WTC11 (cell line): ENCODE data around the gene PZP.

Experiments
- CTCF ChIP-seq: fragments of 200-600 bp; IDR thresholded peaks from 2 replicates; pipeline ENCODE4 v1.8.0; 2022; ENCODE audit warnings: antibody characterized with exemption
- E2F5 ChIP-seq: sonication (generic); formaldehyde crosslinking; IDR thresholded peaks from 2 replicates; pipeline ENCODE4 v1.8.1; 2022; ENCODE audit warnings: mild to moderate bottlenecking, moderate library complexity, missing genetic modification reagents
- FOXJ3 ChIP-seq: sonication (generic); formaldehyde crosslinking; IDR thresholded peaks from 2 replicates; pipeline ENCODE4 v1.9.0; 2021; ENCODE audit warnings: missing genetic modification reagents, mild to moderate bottlenecking, borderline replicate concordance
- FOXP4 ChIP-seq: sonication (generic); formaldehyde crosslinking; IDR thresholded peaks from 2 replicates; pipeline ENCODE4 v1.8.0; 2022; ENCODE audit warnings: mild to moderate bottlenecking, missing genetic modification reagents
- JUN ChIP-seq: sonication (generic); formaldehyde crosslinking; IDR thresholded peaks from 2 replicates; pipeline ENCODE4 v1.8.0; 2023; ENCODE audit warnings: mild to moderate bottlenecking, missing genetic modification reagents
- MAX ChIP-seq: sonication (generic); formaldehyde crosslinking; IDR thresholded peaks from 2 replicates; pipeline ENCODE4 v1.8.0; 2022; ENCODE audit warnings: mild to moderate bottlenecking, missing genetic modification reagents
- NR3C1 ChIP-seq: sonication (generic); formaldehyde crosslinking; conservative IDR thresholded peaks from 2 replicates; pipeline ENCODE4 v1.8.1; 2023; ENCODE audit warnings: low read depth, mild to moderate bottlenecking, missing genetic modification reagents
- TCF7 ChIP-seq: sonication (generic); formaldehyde crosslinking; IDR thresholded peaks from 2 replicates; pipeline ENCODE4 v1.8.0; 2022; ENCODE audit warnings: mild to moderate bottlenecking, low read depth, missing genetic modification reagents, moderate library complexity
- TEAD1 ChIP-seq: sonication (generic); formaldehyde crosslinking; IDR thresholded peaks from 2 replicates; pipeline ENCODE4 v1.8.0; 2022; ENCODE audit warnings: mild to moderate bottlenecking, missing genetic modification reagents
- USF1 ChIP-seq: sonication (generic); formaldehyde crosslinking; IDR thresholded peaks from 2 replicates; pipeline ENCODE4 v1.8.0; 2022; ENCODE audit warnings: mild to moderate bottlenecking, missing genetic modification reagents
- ZNF121 ChIP-seq: sonication (generic); formaldehyde crosslinking; IDR thresholded peaks from 2 replicates; pipeline ENCODE4 v1.8.0; 2023; ENCODE audit warnings: missing genetic modification reagents
- ZNF232 ChIP-seq: sonication (generic); formaldehyde crosslinking; IDR thresholded peaks from 2 replicates; pipeline ENCODE4 v1.8.0; 2022; ENCODE audit warnings: mild to moderate bottlenecking, missing genetic modification reagents
- ZNF512 ChIP-seq: sonication (generic); formaldehyde crosslinking; IDR thresholded peaks from 2 replicates; pipeline ENCODE4 v1.8.1; 2022; ENCODE audit warnings: missing genetic modification reagents, borderline replicate concordance

GRCh38 chr12:9144730-9145106 lies 63.5 kb downstream of the PZP start:
- TF ChIP-seq FOXP4 (CRISPR knock-in tag) (no peak), CTCF (no peak), E2F5 (no peak), TEAD1 (CRISPR knock-in tag) (no peak), NR3C1 (CRISPR knock-in tag) (no peak), JUN (CRISPR knock-in tag) (no peak), ZNF512 (no peak), TCF7 (no peak), MAX (CRISPR knock-in tag) (no peak), USF1 (CRISPR knock-in tag) (no peak), ZNF232 (CRISPR knock-in tag) (no peak), ZNF121 (CRISPR knock-in tag) (no peak), FOXJ3 (CRISPR knock-in tag) (no peak)
